Adrenal gland (tissue), 5 donors: ENCODE results near the gene ALKBH5.

Source experiments
- POLR2A ChIP-seq, 2 donors: fragments of 450-650 bp; IDR thresholded peaks; one replicate each; pipeline ENCODE4 v1.6.1; 2017; ENCODE audit warnings: antibody characterized with exemption in 2 of 2, mild to moderate bottlenecking in 2 of 2, moderate library complexity in 1 of 2
- TF ChIP-seq, protein P1 (sequence below), 6 experiments: fragments of 450-650 bp in 4 of 6; fragments of 200-600 bp in 2 of 6; sonication (generic) in 1 of 6; IDR thresholded peaks; 1 replicate in 5 of 6; 2 replicates in 1 of 6; pipeline versions ENCODE4 v1.5.1 to v1.8.0; 2016 to 2021; ENCODE audit warnings: antibody characterized with exemption in 6 of 6, mild to moderate bottlenecking in 2 of 6, moderate library complexity in 1 of 6
- donor health status: DM: no; HTN: no; CAD: no.

DNA sequence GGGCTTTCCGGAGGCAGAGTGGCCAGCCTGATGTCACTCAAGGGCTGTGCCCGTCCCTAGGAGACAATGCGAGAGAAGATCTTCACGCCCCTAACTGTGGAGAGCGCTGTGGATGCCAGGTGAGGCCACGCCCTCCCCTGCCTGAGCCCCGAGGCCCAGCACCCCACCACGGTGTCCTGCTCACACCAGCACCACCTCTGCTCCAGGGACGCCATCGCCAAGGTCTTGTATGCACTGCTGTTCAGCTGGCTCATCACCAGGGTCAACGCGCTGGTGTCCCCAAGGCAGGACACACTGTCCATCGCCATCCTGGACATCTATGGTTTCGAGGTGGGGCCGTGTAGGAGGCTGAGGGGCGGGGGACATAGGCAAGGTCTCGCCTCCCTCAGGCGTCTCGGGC, 47.3 kb upstream of the ALKBH5 start:
- TF ChIP-seq, protein P1, sequence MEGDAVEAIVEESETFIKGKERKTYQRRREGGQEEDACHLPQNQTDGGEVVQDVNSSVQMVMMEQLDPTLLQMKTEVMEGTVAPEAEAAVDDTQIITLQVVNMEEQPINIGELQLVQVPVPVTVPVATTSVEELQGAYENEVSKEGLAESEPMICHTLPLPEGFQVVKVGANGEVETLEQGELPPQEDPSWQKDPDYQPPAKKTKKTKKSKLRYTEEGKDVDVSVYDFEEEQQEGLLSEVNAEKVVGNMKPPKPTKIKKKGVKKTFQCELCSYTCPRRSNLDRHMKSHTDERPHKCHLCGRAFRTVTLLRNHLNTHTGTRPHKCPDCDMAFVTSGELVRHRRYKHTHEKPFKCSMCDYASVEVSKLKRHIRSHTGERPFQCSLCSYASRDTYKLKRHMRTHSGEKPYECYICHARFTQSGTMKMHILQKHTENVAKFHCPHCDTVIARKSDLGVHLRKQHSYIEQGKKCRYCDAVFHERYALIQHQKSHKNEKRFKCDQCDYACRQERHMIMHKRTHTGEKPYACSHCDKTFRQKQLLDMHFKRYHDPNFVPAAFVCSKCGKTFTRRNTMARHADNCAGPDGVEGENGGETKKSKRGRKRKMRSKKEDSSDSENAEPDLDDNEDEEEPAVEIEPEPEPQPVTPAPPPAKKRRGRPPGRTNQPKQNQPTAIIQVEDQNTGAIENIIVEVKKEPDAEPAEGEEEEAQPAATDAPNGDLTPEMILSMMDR (IDR thresholded peaks at IDR 0.05): no peak
- no peak for TF ChIP-seq POLR2A (IDR thresholded peaks at IDR 0.05)
